ENCODE data around the gene UBL7.

UBL7 gene

GRCh38 chr15:74413350-74414080 is 47.4 kb downstream of the UBL7 start:
- Histone ChIP-seq H3K9ac (no peak overlapping the region), H3K4me3 (no peak overlapping the region), H3K27ac (no peak overlapping the region), H4K20me1 (no peaks in the 10 kb centered on the region), H3K27me3 (no peaks in the 10 kb centered on the region), H3K4me2 (no peak overlapping the region), H3K9me3 (no peaks in the 10 kb centered on the region), H3K4me1 (peaks cover 42% of the 10 kb centered on the region), H3K36me3 (no peaks in the 10 kb centered on the region)
- TF ChIP-seq Cebpa-rat (IDR thresholded peaks at IDR 0.05), result no peak

- H3K4me3 ChIP-seq, result no peak overlapping the region
- peaks cover 39% of the 10 kb centered on the region for H3K4me1 ChIP-seq
- no peaks in the 10 kb centered on the region for H3K27me3 ChIP-seq
- no peak overlapping the region for H3K4me2 ChIP-seq
- no peaks in the 10 kb centered on the region for H4K20me1 ChIP-seq
- no peaks in the 10 kb centered on the region for H3K36me3 ChIP-seq
- no peak overlapping the region for H3K27ac ChIP-seq
- no peak for TF ChIP-seq Cebpa-rat (IDR thresholded peaks at IDR 0.05)
- no peaks in the 10 kb centered on the region for H3K9me3 ChIP-seq
- no peak overlapping the region for H3K9ac ChIP-seq
Observed at GRCh38 chr15:74412159-74412558, 48.8 kb downstream of the UBL7 start.

DNA sequence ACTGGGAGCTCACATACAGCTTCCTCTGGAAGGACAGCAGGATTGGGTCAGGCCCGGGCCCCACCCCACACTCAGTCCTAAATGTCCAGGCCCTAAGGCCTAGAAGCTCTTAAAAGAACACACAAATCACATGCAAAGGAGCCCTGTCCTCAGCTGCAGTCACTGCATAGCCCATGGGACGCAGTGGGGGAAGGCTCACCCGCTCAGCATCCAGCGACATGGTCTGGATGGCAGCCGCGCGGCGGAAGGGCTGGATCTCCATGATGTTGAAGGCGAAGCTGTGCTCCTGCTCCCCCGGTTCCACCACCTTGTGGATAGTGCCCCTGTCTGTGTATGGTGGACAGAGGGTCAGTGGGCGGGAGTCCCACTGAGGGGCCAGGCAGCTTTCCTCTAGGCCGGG is 49.3 kb downstream of the UBL7 start:
- TF ChIP-seq Cebpa-rat (IDR thresholded peaks at IDR 0.05), result no peak
- no peaks in the 10 kb centered on the region for H3K27me3 ChIP-seq
- no peak overlapping the region for H3K4me2 ChIP-seq
- no peak overlapping the region for H3K4me3 ChIP-seq
- H3K4me1 ChIP-seq, result peaks cover 39% of the 10 kb centered on the region
- H3K9ac ChIP-seq, result no peak overlapping the region
- H3K27ac ChIP-seq, result no peak overlapping the region
- H3K9me3 ChIP-seq, result no peaks in the 10 kb centered on the region
- no peaks in the 10 kb centered on the region for H4K20me1 ChIP-seq
- H3K36me3 ChIP-seq, result no peaks in the 10 kb centered on the region

DNA sequence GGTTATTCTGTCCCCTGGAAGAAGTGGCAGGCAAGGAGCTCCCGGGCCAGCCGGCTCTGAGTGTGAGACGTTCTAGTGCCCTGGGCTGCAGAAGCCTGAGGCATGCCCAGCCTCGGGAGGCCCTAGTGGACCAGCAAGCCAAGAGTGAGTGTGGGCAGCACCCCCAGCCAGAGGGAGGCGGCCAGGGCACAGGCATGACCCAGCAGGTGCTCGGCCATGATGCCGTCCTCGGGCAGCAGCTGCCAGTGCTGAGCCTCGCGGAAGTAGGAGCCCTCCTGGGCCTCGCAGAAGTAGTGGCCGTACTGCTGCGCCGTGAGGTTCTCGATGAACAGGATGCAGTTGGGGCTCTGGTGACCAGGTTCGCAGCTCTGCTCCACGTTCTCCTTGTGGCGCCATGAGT is 50.5 kb downstream of the UBL7 start:
- no peaks in the 10 kb centered on the region for H4K20me1 ChIP-seq
- no peak for TF ChIP-seq Cebpa-rat (IDR thresholded peaks at IDR 0.05)
- no peaks in the 10 kb centered on the region for H3K36me3 ChIP-seq
- no peak overlapping the region for H3K9ac ChIP-seq
- H3K9me3 ChIP-seq, result no peaks in the 10 kb centered on the region
- peaks cover 34% of the 10 kb centered on the region for H3K4me1 ChIP-seq
- no peak overlapping the region for H3K4me2 ChIP-seq
- no peaks in the 10 kb centered on the region for H3K27me3 ChIP-seq
- H3K27ac ChIP-seq, result no peak overlapping the region
- H3K4me3 ChIP-seq, result no peak overlapping the region

DNA sequence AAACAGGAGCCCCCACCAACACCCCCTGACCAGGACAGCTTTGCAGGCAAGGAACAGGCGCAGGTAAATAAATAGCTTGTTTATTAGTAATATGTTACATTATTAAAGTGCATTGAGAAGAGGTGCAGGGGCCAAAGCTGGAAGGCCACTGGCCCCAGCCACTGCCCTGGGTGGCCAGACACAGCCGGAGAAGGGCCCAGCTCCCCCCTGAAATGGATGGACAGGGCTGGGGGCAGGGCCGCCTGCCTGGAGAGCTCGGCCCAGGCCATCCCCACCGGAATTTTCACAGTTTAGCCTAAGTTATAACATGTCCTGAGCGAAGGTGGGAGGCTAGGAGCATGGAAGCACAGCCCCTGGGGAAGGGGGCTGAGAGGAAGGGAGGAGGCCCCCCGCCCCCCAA is 51.7 kb downstream of the UBL7 start:
- H3K36me3 ChIP-seq, result no peaks in the 10 kb centered on the region
- H3K9me3 ChIP-seq, result no peaks in the 10 kb centered on the region
- no peak for TF ChIP-seq Cebpa-rat (IDR thresholded peaks at IDR 0.05)
- no peak overlapping the region for H3K9ac ChIP-seq
- H4K20me1 ChIP-seq, result no peaks in the 10 kb centered on the region
- H3K27ac ChIP-seq, result no peak overlapping the region
- no peak overlapping the region for H3K4me3 ChIP-seq
- no peak overlapping the region for H3K4me2 ChIP-seq
- H3K27me3 ChIP-seq, result no peaks in the 10 kb centered on the region
- peaks cover 35% of the 10 kb centered on the region for H3K4me1 ChIP-seq

- H3K4me3 ChIP-seq, result no peak overlapping the region
- TF ChIP-seq Cebpa-rat (IDR thresholded peaks at IDR 0.05), result no peak
- peaks cover 39% of the 10 kb centered on the region for H3K4me1 ChIP-seq
- no peak overlapping the region for H3K4me2 ChIP-seq
- H3K27ac ChIP-seq, result no peak overlapping the region
- H3K9ac ChIP-seq, result no peak overlapping the region
- peaks cover 3% of the 10 kb centered on the region; the same call in 1 of the 2 replicates for H4K20me1 ChIP-seq
- no peaks in the 10 kb centered on the region for H3K36me3 ChIP-seq
- no peaks in the 10 kb centered on the region for H3K9me3 ChIP-seq
- no peaks in the 10 kb centered on the region for H3K27me3 ChIP-seq
Observed at GRCh38 chr15:74408815-74409214, 52.1 kb downstream of the UBL7 start.

GRCh38 chr15:74408385-74408784 is 52.6 kb downstream of the UBL7 start:
- Histone ChIP-seq H3K9me3 (no peaks in the 10 kb centered on the region), H3K27ac (no peak overlapping the region), H3K9ac (no peak overlapping the region), H3K27me3 (no peaks in the 10 kb centered on the region), H3K4me3 (no peak overlapping the region), H3K4me2 (no peak overlapping the region), H4K20me1 (peaks cover 8% of the 10 kb centered on the region; the same call in 1 of the 2 replicates), H3K36me3 (no peaks in the 10 kb centered on the region), H3K4me1 (peaks cover 43% of the 10 kb centered on the region)
- TF ChIP-seq Cebpa-rat (IDR thresholded peaks at IDR 0.05), result no peak

DNA sequence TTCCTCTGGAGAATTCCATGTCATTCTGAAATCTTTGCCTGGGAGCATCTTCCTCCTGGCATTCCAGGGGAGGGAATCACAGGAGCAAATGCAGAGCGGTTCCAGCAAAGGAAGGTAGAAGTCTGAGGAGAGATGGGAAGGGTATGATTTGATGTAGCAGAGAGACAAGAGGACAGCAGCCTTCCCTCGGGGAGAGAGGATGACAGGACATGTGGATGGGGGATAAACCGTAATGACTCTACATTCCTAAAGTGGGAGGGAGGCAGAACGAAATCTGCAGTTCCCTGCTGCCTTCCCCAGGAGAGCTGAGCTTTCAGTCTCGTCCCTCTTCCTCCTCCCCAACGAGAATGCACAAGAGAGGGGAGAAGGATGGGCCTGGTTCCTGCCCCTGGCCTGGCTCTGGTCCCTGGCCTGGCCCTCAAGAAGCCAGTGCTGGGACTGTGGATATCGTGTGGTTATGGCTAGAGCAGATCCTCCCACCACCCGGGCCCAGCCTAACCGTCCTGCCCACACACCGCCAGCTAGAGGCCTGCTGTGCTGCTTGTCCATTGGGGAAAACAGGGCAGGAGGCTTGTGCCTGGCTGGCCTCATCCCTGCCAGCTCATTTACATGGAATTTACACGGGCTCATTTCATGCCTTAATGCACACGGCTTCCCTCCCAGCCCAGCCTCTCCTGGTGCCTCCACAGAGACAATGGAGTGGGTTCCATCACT is 53.8 kb downstream of the UBL7 start:
- Histone ChIP-seq H3K4me3 (no peak overlapping the region), H3K36me3 (no peaks in the 10 kb centered on the region), H3K4me1 (peaks cover 56% of the 10 kb centered on the region), H3K27me3 (no peaks in the 10 kb centered on the region), H3K4me2 (peak overlapping the region; percentile 32), H3K9ac (no peak overlapping the region), H3K9me3 (no peaks in the 10 kb centered on the region), H3K27ac (no peak overlapping the region), H4K20me1 (peaks cover 20% of the 10 kb centered on the region)
- TF ChIP-seq Cebpa-rat (IDR thresholded peaks at IDR 0.05), result no peak

DNA sequence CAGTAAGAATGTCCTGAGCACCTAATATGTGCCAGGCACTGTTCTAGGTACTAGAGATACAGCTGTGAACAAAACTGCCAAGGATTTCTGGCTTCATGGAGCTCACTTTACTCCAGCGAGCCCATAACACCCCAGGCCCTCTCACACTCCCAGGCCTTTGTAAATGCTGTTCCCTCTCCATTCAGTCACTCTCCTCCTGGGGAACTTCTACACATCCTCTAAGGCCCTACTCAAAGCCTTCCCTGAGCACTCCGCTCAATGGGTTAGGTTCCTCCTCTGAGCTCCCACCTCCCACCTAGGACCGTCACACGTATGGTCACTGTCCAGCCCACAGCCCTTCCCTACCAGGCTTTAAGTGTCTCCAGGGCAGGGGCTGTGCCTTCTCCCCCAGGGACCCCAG is 54.4 kb downstream of the UBL7 start:
- no peak overlapping the region for H3K4me3 ChIP-seq
- TF ChIP-seq Cebpa-rat (IDR thresholded peaks at IDR 0.05), result no peak
- no peak overlapping the region for H3K9ac ChIP-seq
- peaks cover 21% of the 10 kb centered on the region for H4K20me1 ChIP-seq
- H3K4me1 ChIP-seq, result peaks cover 62% of the 10 kb centered on the region
- H3K27ac ChIP-seq, result no peak overlapping the region
- no peaks in the 10 kb centered on the region for H3K36me3 ChIP-seq
- no peaks in the 10 kb centered on the region for H3K9me3 ChIP-seq
- H3K4me2 ChIP-seq, result peak overlapping the region; percentile 32
- no peaks in the 10 kb centered on the region for H3K27me3 ChIP-seq

DNA sequence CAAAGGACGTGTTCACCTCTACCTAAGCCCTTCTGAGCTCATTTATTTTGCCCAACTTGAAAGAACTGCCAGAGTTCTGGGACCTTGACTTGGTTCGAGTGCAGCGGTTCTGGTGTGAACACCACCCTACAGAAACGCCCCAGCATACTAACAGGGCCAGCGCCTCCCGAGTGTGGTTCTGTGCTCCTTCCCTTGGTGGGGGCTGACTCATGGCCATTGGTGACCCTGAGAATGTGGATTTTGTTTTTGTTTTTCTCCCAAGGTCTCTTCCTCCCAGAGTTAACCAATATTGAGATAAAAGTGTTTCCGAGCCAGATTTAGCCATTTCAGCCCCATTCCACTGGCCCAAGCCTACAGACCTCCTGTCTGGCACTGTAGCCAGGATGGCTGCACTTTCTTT is 55.1 kb downstream of the UBL7 start:
- H3K27ac ChIP-seq, result no peak overlapping the region
- peaks cover 26% of the 10 kb centered on the region for H4K20me1 ChIP-seq
- H3K4me1 ChIP-seq, result peaks cover 69% of the 10 kb centered on the region
- TF ChIP-seq Cebpa-rat (IDR thresholded peaks at IDR 0.05), result no peak
- H3K9me3 ChIP-seq, result no peaks in the 10 kb centered on the region
- H3K36me3 ChIP-seq, result no peaks in the 10 kb centered on the region
- no peaks in the 10 kb centered on the region for H3K27me3 ChIP-seq
- H3K9ac ChIP-seq, result no peak overlapping the region
- H3K4me2 ChIP-seq, result peak overlapping the region; percentile 10; the same call in 1 of the 2 replicates
- H3K4me3 ChIP-seq, result no peak overlapping the region
